Neural crest cell (in vitro differentiated cells): ENCODE measurements around the gene MAP4K4. TPM values are rescaled to one million over a fixed set of nuclear protein-coding genes. Genes with fewer than 3 reads are reported as not detected.

Experiments used
- DNase-seq: peaks from one replicate; pipeline ENCODE4 v3.0.0; 2021; ENCODE audit warnings: low read depth, mixed read lengths, low spot score
- H3K27ac Mint-ChIP-seq: one replicate; pipeline ENCODE4 v1.8.0; 2021; ENCODE audit warnings: mild to moderate bottlenecking, mixed read lengths; ENCODE audit not compliant: unreplicated experiment
- H3K27me3 Mint-ChIP-seq: 2 replicates; pipeline ENCODE4 v1.8.0; 2021; ENCODE audit warnings: low read depth, mild to moderate bottlenecking, mixed read lengths
- H3K36me3 Mint-ChIP-seq: 2 replicates; pipeline ENCODE4 v1.8.0; 2021; ENCODE audit warnings: low read depth, mild to moderate bottlenecking, mixed read lengths
- H3K4me1 Mint-ChIP-seq: 2 replicates; pipeline ENCODE4 v1.8.0; 2021; ENCODE audit warnings: mixed read lengths
- H3K4me3 Mint-ChIP-seq: one replicate; pipeline ENCODE4 v1.8.0; 2021; ENCODE audit warnings: mild to moderate bottlenecking, mixed read lengths
- H3K9me3 Mint-ChIP-seq: 2 replicates; pipeline ENCODE4 v1.8.0; 2021; ENCODE audit warnings: mixed read lengths
- CTCF ChIP-seq: fragments of 200-600 bp; sonication (generic); conservative IDR thresholded peaks from 2 replicates; pipeline ENCODE4 v1.5.0; 2021; ENCODE audit warnings: antibody characterized with exemption, mild to moderate bottlenecking
- total RNA-seq: library from RNA; stranded (reverse); gene quantifications from 2 replicates; pipeline ENCODE4 v1.2.1, GENCODE V29; 2021

Gene MAP4K4
- total RNA-seq, 1 donor from 2014 or later, result 209 TPM

- Mint-ChIP-seq H3K36me3 (peaks cover 50% of the 10 kb centered on the region), H3K4me3 (no peak overlapping the region), H3K9me3 (peaks cover 3% of the 10 kb centered on the region), H3K27me3 (no peaks in the 10 kb centered on the region), H3K4me1 (peaks cover 24% of the 10 kb centered on the region), H3K27ac (no peak overlapping the region)
- TF ChIP-seq CTCF, result no peak
- no peak for DNase-seq
These were observed 197.5 kb downstream of the MAP4K4 start for GRCh38 chr2:101895039-101895438.

GRCh38 chr2:101895819-101896322 lies 198.4 kb downstream of the MAP4K4 start:
- peaks cover 24% of the 10 kb centered on the region for H3K4me1 Mint-ChIP-seq
- no peak overlapping the region for H3K27ac Mint-ChIP-seq
- peaks cover 3% of the 10 kb centered on the region for H3K9me3 Mint-ChIP-seq
- H3K36me3 Mint-ChIP-seq, result peaks cover 50% of the 10 kb centered on the region
- DNase-seq, result no peak
- no peaks in the 10 kb centered on the region for H3K27me3 Mint-ChIP-seq
- no peak overlapping the region for H3K4me3 Mint-ChIP-seq
- TF ChIP-seq CTCF, result no peak

DNA sequence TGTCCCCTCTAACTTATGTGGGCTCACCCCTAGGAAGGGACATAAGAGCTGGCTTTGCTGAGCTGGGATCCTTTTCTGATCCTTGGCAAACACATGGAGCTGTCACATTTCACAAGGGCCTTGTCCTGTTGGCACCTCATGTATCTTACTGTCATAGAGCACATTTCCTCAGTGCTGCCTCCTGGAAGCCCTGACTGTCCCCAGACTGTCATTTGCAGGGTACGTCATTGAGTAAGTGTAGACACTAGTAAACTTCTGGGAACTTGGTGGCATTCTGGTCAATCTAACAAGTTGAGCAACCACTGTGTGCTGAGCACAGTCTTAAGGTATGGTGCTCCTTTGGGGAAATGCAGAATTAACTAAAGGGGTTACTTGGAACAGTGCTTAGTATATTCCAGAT lies 199.8 kb downstream of the MAP4K4 start:
- DNase-seq, result no peak
- H3K36me3 Mint-ChIP-seq, result peaks cover 44% of the 10 kb centered on the region
- H3K27me3 Mint-ChIP-seq, result no peaks in the 10 kb centered on the region
- H3K9me3 Mint-ChIP-seq, result peaks cover 3% of the 10 kb centered on the region
- peaks cover 18% of the 10 kb centered on the region for H3K4me1 Mint-ChIP-seq
- TF ChIP-seq CTCF, result no peak
- no peak overlapping the region for H3K4me3 Mint-ChIP-seq
- H3K27ac Mint-ChIP-seq, result no peak overlapping the region

GRCh38 chr2:101899265-101899664 lies 201.8 kb downstream of the MAP4K4 start:
- Mint-ChIP-seq H3K27ac (no peak overlapping the region), H3K27me3 (no peaks in the 10 kb centered on the region), H3K4me1 (no peaks in the 10 kb centered on the region), H3K9me3 (peaks cover 3% of the 10 kb centered on the region), H3K36me3 (peaks cover 29% of the 10 kb centered on the region), H3K4me3 (no peak overlapping the region)
- TF ChIP-seq CTCF, result no peak
- no peak for DNase-seq

DNA sequence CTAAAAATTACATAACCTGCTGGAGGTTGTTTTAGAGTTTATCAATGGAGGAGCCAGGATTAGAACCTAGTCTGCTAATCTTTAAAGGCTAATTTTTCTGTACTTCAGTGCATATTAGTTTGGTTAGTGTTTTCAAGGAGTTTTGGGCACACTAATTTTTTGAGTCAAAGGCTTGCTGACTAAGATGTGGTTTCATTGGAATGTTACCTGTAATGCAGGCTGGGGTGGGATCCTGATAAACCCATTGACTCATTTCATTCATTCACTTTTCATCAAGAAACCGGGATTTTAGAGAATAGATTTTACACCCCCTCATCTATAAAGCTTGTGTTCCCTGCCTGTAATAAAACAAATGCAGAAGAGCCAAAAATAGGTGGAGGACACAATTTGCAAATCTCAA lies 202.4 kb downstream of the MAP4K4 start:
- H3K4me3 Mint-ChIP-seq, result no peak overlapping the region
- peak overlapping the region; percentile 59 for H3K27ac Mint-ChIP-seq
- no peaks in the 10 kb centered on the region for H3K27me3 Mint-ChIP-seq
- TF ChIP-seq CTCF, result no peak
- peaks cover 29% of the 10 kb centered on the region for H3K36me3 Mint-ChIP-seq
- DNase-seq, result no peak
- H3K9me3 Mint-ChIP-seq, result peaks cover 3% of the 10 kb centered on the region
- no peaks in the 10 kb centered on the region for H3K4me1 Mint-ChIP-seq

GRCh38 chr2:101900375-101900774 lies 202.9 kb downstream of the MAP4K4 start:
- Mint-ChIP-seq H3K4me3 (no peak overlapping the region), H3K9me3 (peaks cover 5% of the 10 kb centered on the region), H3K4me1 (no peaks in the 10 kb centered on the region), H3K27me3 (no peaks in the 10 kb centered on the region), H3K27ac (no peak overlapping the region), H3K36me3 (peaks cover 28% of the 10 kb centered on the region)
- TF ChIP-seq CTCF, result no peak
- no peak for DNase-seq
